OCI-LY7 (cell line): ENCODE data around the gene TNFAIP8L2. TPM values are rescaled to one million over a fixed set of nuclear protein-coding genes. Genes with fewer than 3 reads are reported as not detected.

Experiments used
- BruUV-seq: library from RNA; stranded (reverse); fragments of 400-500 nt; replicated peaks from 2 replicates; lab custom pipeline; 2021; lab: Mats Ljungman, UMichigan
- CTCF ChIA-PET: fragments of 300-600 bp; sonication (Branson Sonifier 250); formaldehyde crosslinking; loops from one replicate; lab custom pipeline; 2022; ENCODE audit warnings: antibody characterized with exemption; ENCODE audit not compliant: unreplicated experiment; lab: Charles Lee
- POLR2A ChIA-PET: fragments of 300-600 bp; sonication (Branson Sonifier 250); formaldehyde crosslinking; loops from one replicate; lab custom pipeline; 2022; ENCODE audit warnings: antibody characterized with exemption; lab: Charles Lee
- DNase-seq: peaks from one replicate; pipeline ENCODE4 v3.0.0-alpha.2; 2015; ENCODE audit warnings: low spot score
- H2AFZ ChIP-seq: fragments of 200-600 bp; sonication (generic), shearing (Covaris generic); 2 replicates; pipeline ENCODE4 v1.6.1; 2014; ENCODE audit warnings: mild to moderate bottlenecking, antibody characterized with exemption, low read length, moderate library complexity
- H3K27ac ChIP-seq: fragments of 200-600 bp; sonication (generic); 2 replicates; pipeline ENCODE4 v1.5.1; 2014; ENCODE audit warnings: mixed run types, low read depth, mild to moderate bottlenecking, moderate library complexity, low read length, inconsistent platforms; ENCODE audit not compliant: poor library complexity, severe bottlenecking
- H3K36me3 ChIP-seq: fragments of 200-600 bp; sonication (generic); 2 replicates; pipeline ENCODE4 v1.6.1; 2014; ENCODE audit warnings: mild to moderate bottlenecking, antibody characterized with exemption, low read length, moderate library complexity, mixed read lengths; ENCODE audit not compliant: insufficient read depth
- H3K4me1 ChIP-seq: fragments of 200-600 bp; sonication (generic); 2 replicates; pipeline ENCODE4 v1.5.1; 2014; ENCODE audit warnings: mild to moderate bottlenecking, low read length; ENCODE audit not compliant: insufficient read depth, poor library complexity, severe bottlenecking
- H3K4me2 ChIP-seq: fragments of 200-600 bp; sonication (generic); 2 replicates; pipeline ENCODE4 v1.6.1; 2014; ENCODE audit warnings: mild to moderate bottlenecking, low read length
- H3K4me3 ChIP-seq: fragments of 200-600 bp; sonication (generic); 2 replicates; pipeline ENCODE4 v1.5.1; 2014; ENCODE audit warnings: mild to moderate bottlenecking, low read depth, low read length; ENCODE audit not compliant: poor library complexity, severe bottlenecking
- H3K79me2 ChIP-seq: fragments of 200-600 bp; sonication (generic); 2 replicates; pipeline ENCODE4 v1.6.1; 2016; ENCODE audit warnings: low read depth, mild to moderate bottlenecking, low read length, moderate library complexity, mixed read lengths; ENCODE audit not compliant: insufficient read depth
- H3K9me2 ChIP-seq: fragments of 200-600 bp; sonication (generic); 2 replicates; pipeline ENCODE4 v1.6.1; 2016; ENCODE audit warnings: mild to moderate bottlenecking, low read length, mixed read lengths; ENCODE audit not compliant: insufficient read depth
- H3K9me3 ChIP-seq: fragments of 200-600 bp; sonication (generic); 2 replicates; pipeline ENCODE4 v1.6.1; 2014; ENCODE audit warnings: mild to moderate bottlenecking, mixed run types, low read length, mixed read lengths
- H4K20me1 ChIP-seq: fragments of 200-600 bp; sonication (generic); 2 replicates; pipeline ENCODE4 v1.6.1; 2014; ENCODE audit warnings: mild to moderate bottlenecking, antibody characterized with exemption, low read length, moderate library complexity, mixed read lengths; ENCODE audit not compliant: insufficient read depth
- CTCF ChIP-seq: fragments of 200-600 bp; sonication (generic); conservative IDR thresholded peaks from 2 replicates; pipeline ENCODE4 v1.5.1; 2014; ENCODE audit warnings: mild to moderate bottlenecking, antibody characterized with exemption, low read length, moderate library complexity, mixed read lengths
- EZH2phosphoT487 ChIP-seq: fragments of 200-600 bp; sonication (generic); IDR thresholded peaks from 2 replicates; pipeline ENCODE4 v1.6.1; 2018; ENCODE audit warnings: low read depth, borderline replicate concordance, mild to moderate bottlenecking, mixed run types, antibody characterized with exemption, low read length, moderate library complexity, mixed read lengths
- intact Hi-C: fragments of 100-400 bp; cut with micrococcal nuclease; formaldehyde crosslinking; loops from one replicate; pipeline ENCODE4 v1.10.0; 2022; ENCODE audit not compliant: unreplicated experiment
- total RNA-seq, 2 experiments: library from RNA; depleted of rRNA in 1 of 2; stranded (reverse); fragments of >200 nt in 1 of 2; shearing (Covaris generic) in 1 of 2; gene quantifications; 2 replicates each; pipeline ENCODE4 v1.2.3, GENCODE V29; 2014 to 2022

TNFAIP8L2 gene
- total RNA-seq, 2 experiments from 2014 or later, result 9.2 to 12.5 TPM

- ChIA-PET POLR2A (interaction anchor here (0.6 kb wide), 1 partner anchor 62 kb away, joined by 4 read pairs; no protein-coding TSS in a partner anchor), CTCF (no interaction called here)
- Histone ChIP-seq H3K4me1 (peaks cover 37% of the 10 kb centered on the region), H3K9me2 (no peaks in the 10 kb centered on the region), H4K20me1 (no peaks in the 10 kb centered on the region), H3K4me2 (peak overlapping the region; percentile 96), H3K9me3 (no peaks in the 10 kb centered on the region), H2AFZ (peak overlapping the region; percentile 79), H3K79me2 (no peaks in the 10 kb centered on the region), H3K4me3 (peak overlapping the region; percentile 71), H3K27ac (no peak overlapping the region), H3K36me3 (no peaks in the 10 kb centered on the region)
- no peak for DNase-seq
- intact Hi-C loops, result no loop called here
- BruUV-seq, result no TSS peak
- no peak for TF ChIP-seq EZH2phosphoT487
- TF ChIP-seq CTCF, result no peak
Observed at GRCh38 chr1:151146072-151146411, 10.4 kb upstream of the TNFAIP8L2 start.

GRCh38 chr1:151146412-151147131 is 9.9 kb upstream of the TNFAIP8L2 start, which contains the start of gene SEMA6C:
Gene SEMA6C, minus strand, starts transcription at chr1:151146631. Its CDS starts 4,010 bp downstream, at chr1:151142621.
- no peaks in the 10 kb centered on the region for H4K20me1 ChIP-seq
- H3K9me3 ChIP-seq, result no peaks in the 10 kb centered on the region
- TF ChIP-seq CTCF, result no peak
- no peak for TF ChIP-seq EZH2phosphoT487
- H3K79me2 ChIP-seq, result no peaks in the 10 kb centered on the region
- intact Hi-C loops, result no loop called here
- ChIA-PET POLR2A (no interaction called here), CTCF (no interaction called here)
- H3K4me2 ChIP-seq, result peak within 1 kb of the TSS; percentile 96
- no peaks in the 10 kb centered on the region for H3K36me3 ChIP-seq
- DNase-seq, result peak; percentile 85
- H3K9me2 ChIP-seq, result no peaks in the 10 kb centered on the region
- no peak within 1 kb of the TSS for H3K27ac ChIP-seq
- no TSS peak for BruUV-seq
- H3K4me1 ChIP-seq, result peaks cover 37% of the 10 kb centered on the region
- peak within 1 kb of the TSS; percentile 79 for H2AFZ ChIP-seq
- peak within 1 kb of the TSS; percentile 71 for H3K4me3 ChIP-seq

- TF ChIP-seq EZH2phosphoT487 (no peak), CTCF (no peak)
- no TSS peak for BruUV-seq
- POLR2A ChIA-PET, result no interaction called here
- intact Hi-C loops, result no loop called here
- no peaks in the 10 kb centered on the region for H3K36me3 ChIP-seq
- H3K27ac ChIP-seq, result no peak overlapping the region
- no peaks in the 10 kb centered on the region for H3K79me2 ChIP-seq
- H2AFZ ChIP-seq, result peak overlapping the region; percentile 79
- peak overlapping the region; percentile 71 for H3K4me3 ChIP-seq
- no peaks in the 10 kb centered on the region for H4K20me1 ChIP-seq
- no peaks in the 10 kb centered on the region for H3K9me2 ChIP-seq
- CTCF ChIA-PET, result no interaction called here
- H3K4me2 ChIP-seq, result peak overlapping the region; percentile 96
- H3K4me1 ChIP-seq, result peaks cover 37% of the 10 kb centered on the region
- no peaks in the 10 kb centered on the region for H3K9me3 ChIP-seq
- no peak for DNase-seq
Observed at GRCh38 chr1:151147132-151147503, 9.3 kb upstream of the TNFAIP8L2 start.
